ENCODE measurements around the gene BCL2. TPM values are rescaled to one million over a fixed set of nuclear protein-coding genes. Genes with fewer than 3 reads are reported as not detected.
A peak's percentile ranks its signal among the peaks of the same experiment; 100 is the strongest.

BCL2 gene
- total RNA-seq, 4 donors from 2014 or later, result 16.1 to 61.1 (median 36.9) TPM

DNA sequence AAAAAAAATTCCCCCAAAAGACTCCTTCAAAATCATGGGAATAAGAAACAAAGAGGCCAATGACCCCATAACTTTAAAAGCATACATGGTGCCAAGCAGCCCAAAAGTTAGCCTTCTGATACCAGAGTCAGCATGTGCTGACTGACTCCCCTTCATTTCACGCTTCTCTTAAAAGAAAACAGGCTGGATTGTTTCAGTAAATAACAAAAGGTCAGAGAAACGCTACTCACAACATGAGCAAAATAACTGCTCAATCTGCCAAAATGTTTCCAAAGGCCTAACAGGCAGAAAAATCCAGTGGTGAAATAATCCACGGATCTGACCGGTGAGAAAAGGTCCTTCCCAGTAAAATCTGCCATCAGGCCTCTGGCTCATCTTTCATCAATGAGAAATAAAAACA is 71.6 kb downstream of the BCL2 start:
- H3K9me3 ChIP-seq, result no peaks in the 10 kb centered on the region
- peaks cover 0 to 10% of the 10 kb centered on the region in 2 donors for H3K4me1 ChIP-seq
- peak in 1 of 2 donors; percentile 68 for DNase-seq
- H3K4me3 ChIP-seq, result no peak overlapping the region
- TF ChIP-seq, protein P1, sequence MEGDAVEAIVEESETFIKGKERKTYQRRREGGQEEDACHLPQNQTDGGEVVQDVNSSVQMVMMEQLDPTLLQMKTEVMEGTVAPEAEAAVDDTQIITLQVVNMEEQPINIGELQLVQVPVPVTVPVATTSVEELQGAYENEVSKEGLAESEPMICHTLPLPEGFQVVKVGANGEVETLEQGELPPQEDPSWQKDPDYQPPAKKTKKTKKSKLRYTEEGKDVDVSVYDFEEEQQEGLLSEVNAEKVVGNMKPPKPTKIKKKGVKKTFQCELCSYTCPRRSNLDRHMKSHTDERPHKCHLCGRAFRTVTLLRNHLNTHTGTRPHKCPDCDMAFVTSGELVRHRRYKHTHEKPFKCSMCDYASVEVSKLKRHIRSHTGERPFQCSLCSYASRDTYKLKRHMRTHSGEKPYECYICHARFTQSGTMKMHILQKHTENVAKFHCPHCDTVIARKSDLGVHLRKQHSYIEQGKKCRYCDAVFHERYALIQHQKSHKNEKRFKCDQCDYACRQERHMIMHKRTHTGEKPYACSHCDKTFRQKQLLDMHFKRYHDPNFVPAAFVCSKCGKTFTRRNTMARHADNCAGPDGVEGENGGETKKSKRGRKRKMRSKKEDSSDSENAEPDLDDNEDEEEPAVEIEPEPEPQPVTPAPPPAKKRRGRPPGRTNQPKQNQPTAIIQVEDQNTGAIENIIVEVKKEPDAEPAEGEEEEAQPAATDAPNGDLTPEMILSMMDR (IDR thresholded peaks at IDR 0.05), result no peak
- no peak for TF ChIP-seq POLR2A (IDR thresholded peaks at IDR 0.05)
- H3K36me3 ChIP-seq, result no peaks in the 10 kb centered on the region
- no peaks in the 10 kb centered on the region for H3K27me3 ChIP-seq
- peak overlapping the region; percentile 79 to 93 for H3K27ac ChIP-seq
- intact Hi-C loops (cut with DNase I; ENCODE audit: low total_unique reads), result loop anchor here (10.0 kb wide), 1 partner anchor 67 kb away; the partner anchor contains the start of gene BCL2

DNA sequence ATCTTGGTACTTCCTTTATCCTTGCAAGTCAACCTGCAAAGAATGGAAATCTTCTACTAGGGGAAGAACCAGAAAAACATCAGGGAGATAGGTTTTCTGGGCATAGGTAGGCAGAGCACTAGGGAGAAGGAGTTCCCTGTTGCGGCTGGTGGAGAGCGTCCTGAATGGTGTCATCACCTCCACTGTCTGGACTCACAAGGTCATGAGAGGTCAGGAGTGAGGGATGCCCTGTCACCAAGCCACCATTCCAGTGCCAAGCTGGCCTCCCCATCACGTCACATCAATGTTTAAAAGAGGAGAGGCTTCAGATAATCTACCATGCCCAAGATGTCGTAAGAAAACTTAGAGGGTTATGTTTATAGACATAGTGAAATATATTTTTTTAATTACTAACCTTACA is 72.1 kb downstream of the BCL2 start:
- Histone ChIP-seq H3K27ac (peak overlapping the region; percentile 79 to 93), H3K27me3 (no peaks in the 10 kb centered on the region), H3K4me1 (peaks cover 0 to 10% of the 10 kb centered on the region in 2 donors), H3K4me3 (no peak overlapping the region), H3K36me3 (no peaks in the 10 kb centered on the region), H3K9me3 (no peaks in the 10 kb centered on the region)
- peak in 1 of 2 donors; percentile 48 for DNase-seq
- intact Hi-C loops (cut with DNase I; ENCODE audit: low total_unique reads), result loop anchor here (10.0 kb wide), 1 partner anchor 67 kb away; the partner anchor contains the start of gene BCL2
- TF ChIP-seq, protein P1 (IDR thresholded peaks at IDR 0.05), result no peak
- no peak for TF ChIP-seq POLR2A (IDR thresholded peaks at IDR 0.05)

DNA sequence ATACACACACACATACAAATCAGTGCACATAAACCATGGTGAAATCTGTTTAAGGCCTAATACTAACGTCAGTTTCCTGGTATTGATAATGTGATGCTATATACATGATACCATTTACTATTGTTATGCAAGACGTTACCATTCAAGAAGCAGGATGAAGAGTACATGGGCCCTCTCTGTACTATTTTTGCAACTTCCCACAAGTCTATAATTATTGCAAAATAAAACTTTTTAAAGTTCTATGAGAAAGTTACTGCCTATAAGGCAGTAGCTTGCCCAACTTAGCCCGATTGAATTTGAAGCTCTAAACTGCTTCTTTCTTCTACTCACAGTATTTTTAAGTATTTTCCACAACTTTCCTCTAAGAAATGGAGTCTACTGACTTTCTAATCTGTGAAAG is 74.0 kb downstream of the BCL2 start:
- Histone ChIP-seq H3K4me1 (peaks cover 0 to 10% of the 10 kb centered on the region in 2 donors), H3K36me3 (no peaks in the 10 kb centered on the region), H3K9me3 (no peaks in the 10 kb centered on the region), H3K4me3 (no peak overlapping the region), H3K27me3 (no peaks in the 10 kb centered on the region), H3K27ac (peak overlapping the region; percentile 79 to 93)
- TF ChIP-seq POLR2A (IDR thresholded peaks at IDR 0.05), result no peak
- TF ChIP-seq, protein P1 (IDR thresholded peaks at IDR 0.05), result no peak
- intact Hi-C loops (cut with DNase I; ENCODE audit: low total_unique reads), result loop anchor here (10.0 kb wide), 1 partner anchor 69 kb away; the partner anchor contains the start of gene BCL2
- DNase-seq, result no peak

DNA sequence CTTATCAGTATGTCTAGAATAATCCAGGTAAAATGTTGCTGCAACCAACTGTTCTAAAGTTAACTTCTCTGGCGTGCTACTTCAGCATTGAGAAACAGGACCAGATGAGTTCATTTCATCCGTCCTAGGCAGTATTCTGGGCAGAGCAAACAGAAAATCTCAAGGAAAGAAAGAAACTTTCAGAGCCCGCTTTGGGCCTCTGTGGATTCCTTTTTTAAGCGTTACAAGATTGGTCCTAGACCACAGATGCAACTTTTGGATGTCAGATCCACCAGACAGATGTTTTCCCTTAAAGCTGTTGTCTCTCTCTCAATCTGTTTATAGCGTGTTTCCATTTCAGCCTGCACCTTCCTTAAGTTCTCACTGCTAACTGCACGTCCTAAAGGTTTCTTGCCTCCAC is 75.0 kb downstream of the BCL2 start:
- TF ChIP-seq, protein P1 (IDR thresholded peaks at IDR 0.05), result no peak
- TF ChIP-seq POLR2A (IDR thresholded peaks at IDR 0.05), result no peak
- no peaks in the 10 kb centered on the region for H3K27me3 ChIP-seq
- H3K27ac ChIP-seq, result peak overlapping the region; percentile 79 to 93
- intact Hi-C loops (cut with DNase I; ENCODE audit: low total_unique reads), result loop anchor here (10.0 kb wide), 1 partner anchor 70 kb away; the partner anchor contains the start of gene BCL2
- H3K4me3 ChIP-seq, result no peak overlapping the region
- no peak for DNase-seq
- H3K4me1 ChIP-seq, result peaks cover 4 to 10% of the 10 kb centered on the region in 2 donors
- no peaks in the 10 kb centered on the region for H3K9me3 ChIP-seq
- H3K36me3 ChIP-seq, result no peaks in the 10 kb centered on the region

DNA sequence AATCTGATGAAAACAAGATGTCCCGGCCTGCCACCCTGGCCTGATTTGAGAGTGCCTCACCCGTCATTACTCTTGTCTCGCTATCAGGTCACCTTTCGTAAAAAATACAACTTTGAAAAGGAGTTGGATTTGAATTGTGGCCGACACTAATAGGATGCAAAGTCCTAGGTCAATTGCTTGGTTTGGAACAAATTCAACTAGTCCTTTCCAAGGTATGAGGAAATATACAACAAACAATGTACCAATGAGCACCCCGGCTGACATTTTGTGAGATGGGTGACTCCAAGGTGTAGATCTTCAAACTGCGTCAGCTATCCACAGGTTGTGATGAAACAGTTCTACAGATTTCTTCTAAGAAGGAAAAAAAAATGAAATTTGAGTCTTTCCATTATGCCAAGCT is 77.8 kb downstream of the BCL2 start:
- TF ChIP-seq POLR2A (IDR thresholded peaks at IDR 0.05), result no peak
- no peaks in the 10 kb centered on the region for H3K9me3 ChIP-seq
- H3K27ac ChIP-seq, result peak overlapping the region; percentile 90 to 93
- H3K36me3 ChIP-seq, result no peaks in the 10 kb centered on the region
- no peak for DNase-seq
- H3K4me1 ChIP-seq, result peaks cover 0 to 4% of the 10 kb centered on the region in 2 donors
- intact Hi-C loops (cut with DNase I; ENCODE audit: low total_unique reads), result loop anchor here (10.0 kb wide), 1 partner anchor 73 kb away; the partner anchor contains the start of gene BCL2
- H3K27me3 ChIP-seq, result no peaks in the 10 kb centered on the region
- no peak overlapping the region for H3K4me3 ChIP-seq
